RWPE2 (cell line): Measurements from ENCODE around the gene CACNG7.

Source experiments
- ATAC-seq: fragments of 200-7000 bp; cut with Tn5 transposase; 3 replicates; pipeline ENCODE4 v1.9.1; 2021; ENCODE audit warnings: low read depth
- DNase-seq: peaks from one replicate; pipeline ENCODE4 v3.0.0-alpha.2; 2020; ENCODE audit warnings: low spot score
- H3K27ac ChIP-seq: fragments of 450-650 bp; 2 replicates; pipeline ENCODE4 v1.5.1; 2017; ENCODE audit warnings: mild to moderate bottlenecking; ENCODE audit not compliant: poor library complexity, severe bottlenecking
- H3K27me3 ChIP-seq: fragments of 250-450 bp; sonication (Bioruptor Pico); 2 replicates; pipeline ENCODE4 v1.5.1; 2021; ENCODE audit warnings: mild to moderate bottlenecking, moderate library complexity; ENCODE audit not compliant: insufficient read depth, poor library complexity, severe bottlenecking
- H3K36me3 ChIP-seq: fragments of 250-450 bp; sonication (Bioruptor Pico); 2 replicates; pipeline ENCODE4 v1.5.1; 2020; ENCODE audit warnings: low read depth, mild to moderate bottlenecking, moderate library complexity
- H3K4me1 ChIP-seq: fragments of 250-450 bp; sonication (Bioruptor Pico); 2 replicates; pipeline ENCODE4 v1.5.1; 2021; ENCODE audit warnings: mild to moderate bottlenecking, moderate library complexity; ENCODE audit not compliant: insufficient read depth, poor library complexity, severe bottlenecking
- H3K4me3 ChIP-seq: fragments of 250-450 bp; sonication (Bioruptor Pico); 2 replicates; pipeline ENCODE4 v1.5.1; 2021; ENCODE audit warnings: mild to moderate bottlenecking, moderate library complexity; ENCODE audit not compliant: severe bottlenecking
- H3K9me3 ChIP-seq: fragments of 250-450 bp; sonication (Bioruptor Pico); 2 replicates; pipeline ENCODE4 v1.5.1; 2021; ENCODE audit warnings: mild to moderate bottlenecking, moderate library complexity; ENCODE audit not compliant: severe bottlenecking
- CTCF ChIP-seq: fragments of 450-650 bp; IDR thresholded peaks from one replicate; pipeline ENCODE4 v1.5.1; 2017; ENCODE audit warnings: mild to moderate bottlenecking, moderate library complexity; ENCODE audit not compliant: poor library complexity, severe bottlenecking

Gene CACNG7

GRCh38 chr19:53898636-53899341 lies 10.3 kb upstream of the CACNG7 start:
- no peak overlapping the region for H3K4me3 ChIP-seq
- DNase-seq (peak; percentile 87), ATAC-seq (peak; percentile 70)
- H3K27me3 ChIP-seq: no peaks in the 10 kb centered on the region
- no peak overlapping the region for H3K27ac ChIP-seq
- no peaks in the 10 kb centered on the region for H3K36me3 ChIP-seq
- H3K9me3 ChIP-seq: no peaks in the 10 kb centered on the region
- no peak for TF ChIP-seq CTCF
- peaks cover 8% of the 10 kb centered on the region for H3K4me1 ChIP-seq

- ATAC-seq (no peak), DNase-seq (no peak)
- Histone ChIP-seq H3K9me3 (no peaks in the 10 kb centered on the region), H3K4me1 (peaks cover 5% of the 10 kb centered on the region), H3K27me3 (no peaks in the 10 kb centered on the region), H3K4me3 (no peak overlapping the region), H3K36me3 (no peaks in the 10 kb centered on the region), H3K27ac (peak overlapping the region; percentile 3)
- no peak for TF ChIP-seq CTCF
Measured at GRCh38 chr19:53900191-53900860, 8.8 kb upstream of the CACNG7 start.

- TF ChIP-seq CTCF: no peak
- Histone ChIP-seq H3K4me1 (peaks cover 5% of the 10 kb centered on the region), H3K27ac (no peak overlapping the region), H3K36me3 (no peaks in the 10 kb centered on the region), H3K9me3 (no peaks in the 10 kb centered on the region), H3K27me3 (peaks cover 22% of the 10 kb centered on the region), H3K4me3 (no peak overlapping the region)
- no peak for DNase-seq
- ATAC-seq: no peak
Measured at GRCh38 chr19:53903055-53903680, 5.9 kb upstream of the CACNG7 start.

- DNase-seq (no peak), ATAC-seq (peak; percentile 29; the same call in 1 of the 3 replicates)
- peaks cover 5% of the 10 kb centered on the region for H3K4me1 ChIP-seq
- no peak overlapping the region for H3K4me3 ChIP-seq
- no peak for TF ChIP-seq CTCF
- no peaks in the 10 kb centered on the region for H3K36me3 ChIP-seq
- H3K9me3 ChIP-seq: no peaks in the 10 kb centered on the region
- H3K27ac ChIP-seq: no peak overlapping the region
- H3K27me3 ChIP-seq: peaks cover 37% of the 10 kb centered on the region
Measured at GRCh38 chr19:53904909-53905308, 4.2 kb upstream of the CACNG7 start.
